ENCODE results near the gene CA7.

CA7 gene

GRCh38 chr16:66844342-66845079 is at the start of gene CA7:
TSS of gene CA7 (plus strand) at chr16:66844414. CDS start at chr16:66844488, 74 bp downstream.
- no peak for DNase-seq

GRCh38 chr16:66798161-66798560 is 46.1 kb upstream of the CA7 start:
- no peak for DNase-seq

- DNase-seq: no peak
These were observed 43.4 kb upstream of the CA7 start for GRCh38 chr16:66800856-66801255.

- no peak for DNase-seq
These were observed 42.7 kb upstream of the CA7 start, which contains the start of gene TERB1 for GRCh38 chr16:66801320-66802105. TSS of gene TERB1 (minus strand) at chr16:66801584. CDS start at chr16:66796798, 4,786 bp downstream.

GRCh38 chr16:66802159-66802558 is 42.1 kb upstream of the CA7 start:
- DNase-seq: no peak

GRCh38 chr16:66809765-66810164 is 34.4 kb upstream of the CA7 start:
- DNase-seq: no peak

GRCh38 chr16:66810391-66810790 is 33.8 kb upstream of the CA7 start:
- DNase-seq: no peak

- DNase-seq: no peak
These were observed 33.2 kb upstream of the CA7 start for GRCh38 chr16:66811043-66811442.

GRCh38 chr16:66814734-66815133 is 29.5 kb upstream of the CA7 start:
- DNase-seq: no peak

- DNase-seq: no peak
These were observed 20.2 kb upstream of the CA7 start for GRCh38 chr16:66824006-66824405.

GRCh38 chr16:66830422-66831404 is 13.5 kb upstream of the CA7 start, which contains the start of gene NAE1:
TSS of gene NAE1 (minus strand) at chr16:66830976. CDS start at chr16:66830899, 77 bp downstream.
- peak; percentile 87 for DNase-seq

- no peak for DNase-seq
These were observed 12.0 kb upstream of the CA7 start for GRCh38 chr16:66832190-66832589.

GRCh38 chr16:66832661-66833305 is 11.4 kb upstream of the CA7 start:
- no peak for DNase-seq

GRCh38 chr16:66834746-66835145 is 9.5 kb upstream of the CA7 start:
- DNase-seq: no peak

- DNase-seq: no peak
These were observed 3.3 kb upstream of the CA7 start for GRCh38 chr16:66840883-66841282.

GRCh38 chr16:66841366-66841765 is 2.8 kb upstream of the CA7 start:
- DNase-seq: no peak

- DNase-seq: no peak
These were observed 1.4 kb upstream of the CA7 start for GRCh38 chr16:66842765-66843164.

- DNase-seq: no peak
These were observed 1.0 kb upstream of the CA7 start for GRCh38 chr16:66843191-66843590.

GRCh38 chr16:66844009-66844341 is 239 bp upstream of the CA7 start:
- DNase-seq: no peak

GRCh38 chr16:66845080-66845410 is 831 bp downstream of the CA7 start:
- DNase-seq: no peak

GRCh38 chr16:66845791-66846221 is 1.6 kb downstream of the CA7 start:
- DNase-seq: peak; percentile 78

GRCh38 chr16:66846266-66846665 is 2.1 kb downstream of the CA7 start:
- no peak for DNase-seq

- DNase-seq: no peak
These were observed 2.6 kb downstream of the CA7 start for GRCh38 chr16:66846831-66847230.
